Parathyroid adenoma (tissue), 2 donors: Measurements from ENCODE around the gene HCN2.
"Not testable (repeated sequence)": the region's sequence is repeated elsewhere in the genome, so short reads cannot be mapped to it uniquely, and the experiment has no call there.

Experiments used
- H2AFZ ChIP-seq: fragments of 300-600 bp; sonication (generic); one replicate; pipeline ENCODE4 v1.7.0; 2017; ENCODE audit warnings: antibody characterized with exemption, mild to moderate bottlenecking
- H3K27ac ChIP-seq: fragments of 300-600 bp; sonication (generic); one replicate; pipeline ENCODE4 v1.7.0; 2017
- H3K27me3 ChIP-seq: fragments of 300-600 bp; sonication (generic); one replicate; pipeline ENCODE4 v1.7.0; 2017; ENCODE audit warnings: low read length; ENCODE audit not compliant: control insufficient read depth, insufficient read depth
- H3K36me3 ChIP-seq: fragments of 300-600 bp; sonication (generic); one replicate; pipeline ENCODE4 v1.7.0; 2017; ENCODE audit warnings: low read length; ENCODE audit not compliant: control insufficient read depth, insufficient read depth
- H3K4me1 ChIP-seq: fragments of 300-600 bp; sonication (generic); one replicate; pipeline ENCODE4 v1.7.0; 2017; ENCODE audit warnings: control low read depth
- H3K4me2 ChIP-seq: fragments of 300-600 bp; sonication (generic); one replicate; pipeline ENCODE4 v1.7.0; 2017; ENCODE audit warnings: low read length
- H3K4me3 ChIP-seq: fragments of 300-600 bp; sonication (generic); one replicate; pipeline ENCODE4 v1.7.0; 2017; ENCODE audit warnings: low read depth, low read length
- H3K79me2 ChIP-seq: fragments of 300-600 bp; sonication (generic); one replicate; pipeline ENCODE4 v1.7.0; 2017; ENCODE audit warnings: control low read depth
- H3K9ac ChIP-seq: fragments of 300-600 bp; sonication (generic); one replicate; pipeline ENCODE4 v1.7.0; 2017; ENCODE audit warnings: mild to moderate bottlenecking
- H3K9me3 ChIP-seq: fragments of 300-600 bp; sonication (generic); one replicate; pipeline ENCODE4 v1.7.0; 2017; ENCODE audit warnings: low read length; ENCODE audit not compliant: control insufficient read depth
- TF ChIP-seq, protein P1 (sequence below): fragments of 300-600 bp; sonication (generic); IDR thresholded peaks from one replicate; pipeline ENCODE4 v1.7.0; 2017; ENCODE audit warnings: antibody characterized with exemption, mild to moderate bottlenecking
- donor health status: primary hyperparathyroidism.

The HCN2 gene

DNA sequence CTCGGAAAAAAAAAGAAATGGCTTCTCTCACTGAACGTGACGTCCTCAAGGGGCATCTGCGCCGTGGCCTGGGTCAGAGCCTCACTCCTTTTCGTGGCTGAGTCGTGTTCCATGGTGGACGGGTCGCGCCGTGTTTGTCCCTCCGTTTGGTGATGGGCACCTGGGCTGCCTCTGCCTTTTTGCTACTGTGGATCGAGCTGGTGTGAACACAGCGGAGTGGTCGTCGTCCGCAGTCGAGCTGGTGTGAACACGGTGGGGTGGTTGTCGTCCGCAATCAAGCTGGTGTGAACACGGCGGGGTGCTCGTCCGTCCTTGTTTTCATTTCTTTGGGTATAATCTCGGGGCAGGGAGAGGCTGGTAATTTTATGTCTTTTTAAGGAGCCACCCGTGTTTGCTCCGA is 11.6 kb downstream of the HCN2 start:
- no peaks in the 10 kb centered on the region for H3K36me3 ChIP-seq
- H3K4me2 ChIP-seq = no peak overlapping the region
- H3K4me1 ChIP-seq = no peaks in the 10 kb centered on the region
- TF ChIP-seq, protein P1, sequence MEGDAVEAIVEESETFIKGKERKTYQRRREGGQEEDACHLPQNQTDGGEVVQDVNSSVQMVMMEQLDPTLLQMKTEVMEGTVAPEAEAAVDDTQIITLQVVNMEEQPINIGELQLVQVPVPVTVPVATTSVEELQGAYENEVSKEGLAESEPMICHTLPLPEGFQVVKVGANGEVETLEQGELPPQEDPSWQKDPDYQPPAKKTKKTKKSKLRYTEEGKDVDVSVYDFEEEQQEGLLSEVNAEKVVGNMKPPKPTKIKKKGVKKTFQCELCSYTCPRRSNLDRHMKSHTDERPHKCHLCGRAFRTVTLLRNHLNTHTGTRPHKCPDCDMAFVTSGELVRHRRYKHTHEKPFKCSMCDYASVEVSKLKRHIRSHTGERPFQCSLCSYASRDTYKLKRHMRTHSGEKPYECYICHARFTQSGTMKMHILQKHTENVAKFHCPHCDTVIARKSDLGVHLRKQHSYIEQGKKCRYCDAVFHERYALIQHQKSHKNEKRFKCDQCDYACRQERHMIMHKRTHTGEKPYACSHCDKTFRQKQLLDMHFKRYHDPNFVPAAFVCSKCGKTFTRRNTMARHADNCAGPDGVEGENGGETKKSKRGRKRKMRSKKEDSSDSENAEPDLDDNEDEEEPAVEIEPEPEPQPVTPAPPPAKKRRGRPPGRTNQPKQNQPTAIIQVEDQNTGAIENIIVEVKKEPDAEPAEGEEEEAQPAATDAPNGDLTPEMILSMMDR = no peak
- no peak overlapping the region for H3K9ac ChIP-seq
- H3K4me3 ChIP-seq = no peak overlapping the region
- no peaks in the 10 kb centered on the region for H3K27me3 ChIP-seq
- H3K27ac ChIP-seq = no peak overlapping the region
- H3K9me3 ChIP-seq = no peaks in the 10 kb centered on the region
- H2AFZ ChIP-seq = no peak overlapping the region
- no peaks in the 10 kb centered on the region for H3K79me2 ChIP-seq

DNA sequence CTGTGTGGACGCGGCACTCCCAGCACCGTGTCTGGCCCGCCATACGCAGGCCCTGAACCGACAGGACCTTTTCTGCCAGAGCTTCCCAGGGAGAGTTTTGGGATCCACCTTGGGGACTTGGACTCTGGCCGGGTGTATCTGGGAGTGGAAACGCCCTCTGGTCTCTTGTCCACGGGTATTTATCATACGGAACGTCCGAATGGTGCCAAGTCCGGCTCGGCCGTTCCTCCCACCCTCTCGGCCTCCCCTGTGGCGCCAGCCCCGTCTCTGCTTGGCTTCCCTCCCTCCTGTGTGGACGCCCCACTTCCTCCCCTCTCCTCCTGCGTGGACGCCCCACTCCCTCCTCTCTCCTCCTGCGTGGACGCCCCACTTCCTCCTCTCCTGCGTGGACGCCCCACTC is 12.1 kb downstream of the HCN2 start:
- H3K4me2 ChIP-seq = no peak overlapping the region
- no peaks in the 10 kb centered on the region for H3K9me3 ChIP-seq
- H3K27me3 ChIP-seq = no peaks in the 10 kb centered on the region
- H3K9ac ChIP-seq = no peak overlapping the region
- H3K4me3 ChIP-seq = no peak overlapping the region
- no peak overlapping the region for H3K27ac ChIP-seq
- no peaks in the 10 kb centered on the region for H3K36me3 ChIP-seq
- no peak overlapping the region for H2AFZ ChIP-seq
- no peaks in the 10 kb centered on the region for H3K79me2 ChIP-seq
- TF ChIP-seq, protein P1 = no peak
- H3K4me1 ChIP-seq = no peaks in the 10 kb centered on the region

DNA sequence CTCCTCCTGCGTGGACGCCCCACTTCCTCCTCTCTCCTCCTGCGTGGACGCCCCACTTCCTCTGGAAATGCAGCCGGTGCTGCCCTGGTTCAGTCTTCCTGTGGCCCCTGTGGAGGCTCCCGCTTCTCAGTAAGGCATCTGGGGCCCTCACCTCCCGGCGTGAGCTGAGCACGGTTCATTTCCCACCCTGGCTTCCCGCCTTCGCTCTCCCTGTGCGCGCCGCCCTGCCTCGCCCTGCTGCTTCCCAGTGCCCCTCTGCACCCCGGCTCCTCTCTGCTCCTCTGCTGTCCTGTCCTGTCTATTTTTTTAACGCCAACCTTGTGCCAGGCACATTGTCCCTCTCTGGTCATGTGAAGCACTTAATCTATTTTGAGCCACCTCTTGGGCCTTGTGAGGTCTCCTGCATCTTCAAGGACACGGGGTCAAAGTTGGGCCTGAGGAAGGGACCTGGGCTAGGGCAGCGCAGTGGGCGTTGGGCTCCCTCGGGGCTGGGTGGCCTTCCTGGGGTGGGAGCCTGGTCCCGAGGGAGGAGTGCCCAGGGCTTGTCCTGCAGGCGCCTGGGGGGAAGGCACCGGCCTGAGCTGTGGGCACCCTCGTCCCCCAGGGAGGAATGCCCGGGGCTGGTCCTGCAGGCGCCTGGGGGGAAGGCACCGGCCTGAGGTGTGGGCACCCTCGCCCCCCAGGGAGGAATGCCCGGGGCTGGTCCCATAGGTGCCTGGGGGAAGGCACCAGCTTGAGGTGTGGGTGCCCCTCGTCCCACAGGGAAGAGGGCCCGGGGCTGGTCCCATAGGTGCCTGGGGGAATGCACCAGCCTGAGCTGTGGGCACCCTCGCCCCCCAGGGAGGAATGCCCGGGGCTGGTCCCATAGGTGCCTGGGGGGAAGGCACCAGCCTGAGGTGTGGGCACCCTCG is 13.0 kb downstream of the HCN2 start:
- H3K4me2 ChIP-seq = no peak overlapping the region
- H3K4me3 ChIP-seq = no peak overlapping the region
- H3K27me3 ChIP-seq = no peaks in the 10 kb centered on the region

DNA sequence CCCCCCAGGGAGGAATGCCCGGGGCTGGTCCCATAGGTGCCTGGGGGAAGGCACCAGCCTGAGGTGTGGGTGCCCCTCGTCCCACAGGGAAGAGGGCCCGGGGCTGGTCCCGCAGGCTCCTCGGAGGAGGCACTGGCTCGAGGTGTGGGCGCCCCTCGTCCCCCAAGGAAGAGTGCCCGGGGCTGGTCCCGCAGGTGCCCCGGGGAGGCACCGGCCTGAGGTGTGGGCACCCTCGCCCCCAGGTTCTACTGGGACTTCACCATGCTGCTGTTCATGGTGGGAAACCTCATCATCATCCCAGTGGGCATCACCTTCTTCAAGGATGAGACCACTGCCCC is 13.6 kb downstream of the HCN2 start:
- H3K9ac ChIP-seq, H3K27me3 ChIP-seq, H3K79me2 ChIP-seq, H3K9me3 ChIP-seq, H3K27ac ChIP-seq, H3K4me1 ChIP-seq, H3K36me3 ChIP-seq, H3K4me3 ChIP-seq, H2AFZ ChIP-seq, H3K4me2 ChIP-seq: not testable (repeated sequence)

More for the DNA sequence above, 13.0 kb downstream of the HCN2 start:
- Histone ChIP-seq H2AFZ (no peak overlapping the region), H3K9ac (no peak overlapping the region), H3K27ac (no peak overlapping the region), H3K4me1 (no peaks in the 10 kb centered on the region), H3K9me3 (no peaks in the 10 kb centered on the region), H3K36me3 (no peaks in the 10 kb centered on the region), H3K79me2 (no peaks in the 10 kb centered on the region)
- TF ChIP-seq, protein P1 = no peak

DNA sequence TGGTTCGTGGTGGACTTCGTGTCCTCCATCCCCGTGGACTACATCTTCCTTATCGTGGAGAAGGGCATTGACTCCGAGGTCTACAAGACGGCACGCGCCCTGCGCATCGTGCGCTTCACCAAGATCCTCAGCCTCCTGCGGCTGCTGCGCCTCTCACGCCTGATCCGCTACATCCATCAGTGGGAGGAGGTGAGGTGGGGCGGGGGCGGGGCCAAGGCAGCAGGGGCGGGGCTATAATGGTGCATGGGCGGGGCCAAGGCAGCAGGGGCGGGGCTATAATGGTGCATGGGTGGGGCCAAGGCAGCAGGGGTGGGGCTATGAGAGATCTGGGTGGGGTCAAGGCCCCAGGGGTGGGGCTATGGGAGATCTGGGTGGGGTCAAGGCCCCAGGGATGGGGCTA is 14.1 kb downstream of the HCN2 start:
- not testable (repeated sequence) for H3K79me2 ChIP-seq, H2AFZ ChIP-seq, H3K9ac ChIP-seq, H3K4me3 ChIP-seq, H3K9me3 ChIP-seq, H3K4me1 ChIP-seq, H3K36me3 ChIP-seq, H3K27ac ChIP-seq, H3K27me3 ChIP-seq, H3K4me2 ChIP-seq

DNA sequence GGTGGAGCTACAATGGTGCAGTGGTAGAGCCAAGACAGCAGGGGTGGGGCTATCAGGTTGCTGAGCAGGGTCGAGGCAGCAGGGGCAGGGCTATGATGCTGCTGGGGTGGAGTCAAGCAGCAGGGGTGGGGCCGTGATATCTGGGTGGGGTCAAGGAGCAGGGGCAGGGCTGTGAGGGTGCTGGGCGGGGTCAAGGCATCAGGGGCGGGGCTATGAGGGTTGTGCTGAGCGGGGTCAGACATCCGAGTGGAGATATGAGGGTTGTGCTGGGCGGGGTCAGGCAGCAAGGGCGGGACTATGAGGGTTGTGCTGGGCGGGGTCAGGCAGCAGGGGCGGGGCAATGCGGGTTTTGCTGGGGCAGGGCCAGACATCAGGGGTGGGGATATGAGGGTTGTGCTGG is 14.7 kb downstream of the HCN2 start:
- Histone ChIP-seq H3K4me2 (no peak overlapping the region), H3K36me3 (no peaks in the 10 kb centered on the region), H3K79me2 (no peaks in the 10 kb centered on the region), H3K4me1 (no peaks in the 10 kb centered on the region), H3K4me3 (no peak overlapping the region), H3K9me3 (no peaks in the 10 kb centered on the region), H3K9ac (no peak overlapping the region), H2AFZ (no peak overlapping the region), H3K27me3 (no peaks in the 10 kb centered on the region), H3K27ac (no peak overlapping the region)
- TF ChIP-seq, protein P1 = no peak

DNA sequence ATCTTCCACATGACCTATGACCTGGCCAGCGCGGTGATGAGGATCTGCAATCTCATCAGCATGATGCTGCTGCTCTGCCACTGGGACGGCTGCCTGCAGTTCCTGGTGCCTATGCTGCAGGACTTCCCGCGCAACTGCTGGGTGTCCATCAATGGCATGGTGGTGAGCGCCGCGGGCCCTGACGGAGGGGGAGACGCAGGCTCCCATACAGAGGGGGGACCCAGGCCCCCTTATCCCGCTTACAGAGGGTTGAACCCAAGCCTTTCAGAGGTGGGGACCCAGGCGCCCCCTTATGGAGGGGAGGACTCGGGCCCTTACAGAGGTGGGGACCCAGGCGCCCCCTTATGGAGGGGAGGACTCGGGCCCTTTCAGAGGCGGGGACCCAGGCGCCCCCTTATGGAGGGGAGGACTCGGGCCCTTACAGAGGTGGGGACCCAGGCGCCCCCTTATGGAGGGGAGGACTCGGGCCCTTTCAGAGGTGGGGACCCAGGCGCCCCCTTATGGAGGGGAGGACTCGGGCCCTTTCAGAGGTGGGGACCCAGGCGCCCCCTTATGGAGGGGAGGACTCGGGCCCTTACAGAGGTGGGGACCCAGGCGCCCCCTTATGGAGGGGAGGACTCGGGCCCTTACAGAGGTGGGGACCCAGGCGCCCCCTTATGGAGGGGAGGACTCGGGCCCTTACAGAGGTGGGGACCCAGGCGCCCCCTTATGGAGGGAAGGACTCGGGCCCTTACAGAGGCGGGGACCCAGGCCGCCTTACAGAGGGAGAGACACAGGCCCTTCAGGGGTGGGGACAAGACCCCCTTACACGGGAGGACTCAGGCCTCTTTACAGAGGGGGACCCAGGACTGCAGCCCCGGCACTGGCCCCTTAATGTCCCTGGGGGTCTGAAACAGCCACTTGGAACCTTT is 15.6 kb downstream of the HCN2 start:
- H3K4me2 ChIP-seq, H3K36me3 ChIP-seq, H2AFZ ChIP-seq, H3K4me1 ChIP-seq, H3K27me3 ChIP-seq, H3K4me3 ChIP-seq, H3K9ac ChIP-seq, H3K79me2 ChIP-seq, H3K27ac ChIP-seq, H3K9me3 ChIP-seq: not testable (repeated sequence)
